ENCODE results near the gene NKX3-2.
"Not testable (repeated sequence)": the region's sequence is repeated elsewhere in the genome, so short reads cannot be mapped to it uniquely, and the experiment has no call there.

GRCh38 chr4:13560111-13560510, 15.8 kb upstream of the NKX3-2 start:
- TF ChIP-seq CTCF (conservative IDR thresholded peaks at IDR 0.05; ENCODE audit: low read depth, low read length); MAZ (IDR thresholded peaks at IDR 0.05; ENCODE audit: borderline replicate concordance, low read depth, low read length); POLR2A (IDR thresholded peaks at IDR 0.05; ENCODE audit: low read depth, low read length); SMC3 (IDR thresholded peaks at IDR 0.05; ENCODE audit: low read depth, low read length); MXI1 (IDR thresholded peaks at IDR 0.05; ENCODE audit: borderline replicate concordance, low read depth, low read length); CHD1 (IDR thresholded peaks at IDR 0.05; ENCODE audit: low read depth, low read length); MAFK (IDR thresholded peaks at IDR 0.05; ENCODE audit: low read depth, low read length); CEBPB (IDR thresholded peaks at IDR 0.05; ENCODE audit: low read depth, low read length); RAD21 (IDR thresholded peaks at IDR 0.05; ENCODE audit: low read length); RFX5 (IDR thresholded peaks at IDR 0.05; ENCODE audit: low read depth, low read length); ELK1 (IDR thresholded peaks at IDR 0.05; ENCODE audit: borderline replicate concordance, low read depth, low read length); BHLHE40 (IDR thresholded peaks at IDR 0.05; ENCODE audit: low read depth, low read length); RCOR1 (IDR thresholded peaks at IDR 0.05; ENCODE audit: insufficient replicate concordance, low read length); USF2 (IDR thresholded peaks at IDR 0.05; ENCODE audit: low read depth, low read length): not testable (repeated sequence)
